Measurements from ENCODE around the gene ADH5. TPM values are rescaled to one million over a fixed set of nuclear protein-coding genes. Genes with fewer than 3 reads are reported as not detected.

Gene ADH5
- total and polyA plus RNA-seq, 10 of the 15 experiments (the other 5 are each of a cell fraction or from before 2014, with no cell fraction given) = 48.5 to 159 (median 95.3) TPM

DNA sequence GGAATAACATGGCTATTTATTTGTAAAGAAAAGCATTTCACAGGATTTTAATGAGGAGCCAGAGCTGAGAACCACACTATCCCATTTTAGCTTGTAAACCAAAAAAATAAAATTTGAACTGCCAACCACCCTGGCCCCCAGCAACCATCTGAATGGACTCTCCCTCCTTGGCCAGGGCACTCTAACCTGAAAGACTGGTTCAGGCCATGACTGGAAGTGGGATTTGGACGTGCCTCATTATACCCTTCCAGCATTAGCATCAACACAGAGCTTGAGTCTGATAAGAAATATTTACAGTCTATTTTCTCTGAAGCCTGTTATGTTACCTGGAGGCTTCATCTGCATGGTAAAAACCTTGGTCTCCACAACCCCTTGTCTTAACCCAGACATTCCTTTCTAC is 63.1 kb downstream of the ADH5 start:
- peaks cover 10% of the 10 kb centered on the region for H3K9me3 ChIP-seq (replicated peaks; ENCODE audit: control insufficient read depth, insufficient read depth, low read length)
- intact Hi-C loops (cut with micrococcal nuclease; ENCODE audit: unreplicated experiment) = no loop called here
- no peak overlapping the region for H2AFZ ChIP-seq (ENCODE audit: control insufficient read depth, low read depth, low read length)
- H3K27me3 ChIP-seq (replicated peaks in 1 of 2; ENCODE audit: control insufficient read depth in 2 of 2, insufficient read depth in 2 of 2, low read length in 1 of 2) = no peaks in the 10 kb centered on the region
- H3K36me3 ChIP-seq (ENCODE audit: control insufficient read depth in 2 of 2, insufficient read depth in 2 of 2, low read length in 1 of 2) = peaks cover 2 to 4% of the 10 kb centered on the region in 2 experiments; a peak in 2 of 4 replicates
- ATAC-seq = no peak
- WGBS (ENCODE audit: insufficient coverage, insufficient replicate concordance, low lambda C conversion rate, missing lambda C conversion rate) = 95% methylated on average over 1 of the region's 1 CpG
- no peak overlapping the region for H3K4me3 ChIP-seq
- in situ Hi-C loops (cut with MboI) = no loop called here
- BruUV-seq (replicated peaks) = no TSS peak
- no peak overlapping the region for H3K4me2 ChIP-seq (ENCODE audit: control insufficient read depth, insufficient read depth)
- H3K9ac ChIP-seq (ENCODE audit: control insufficient read depth, insufficient read depth, low read length) = no peak overlapping the region
- H3K79me2 ChIP-seq (ENCODE audit: control insufficient read depth, insufficient read depth, low read length) = peaks cover 26% of the 10 kb centered on the region
- DNase-seq (ENCODE audit: low read depth, low spot score) = no peak
- H4K20me1 ChIP-seq (ENCODE audit: control insufficient read depth, insufficient read depth) = no peaks in the 10 kb centered on the region
- no peak for TF ChIP-seq ZNF217 (IDR thresholded peaks at IDR 0.05)
- TF ChIP-seq POLR2AphosphoS2 (IDR thresholded peaks at IDR 0.05; ENCODE audit: low read depth, low read length) = no peak
- TF ChIP-seq, protein P1, sequence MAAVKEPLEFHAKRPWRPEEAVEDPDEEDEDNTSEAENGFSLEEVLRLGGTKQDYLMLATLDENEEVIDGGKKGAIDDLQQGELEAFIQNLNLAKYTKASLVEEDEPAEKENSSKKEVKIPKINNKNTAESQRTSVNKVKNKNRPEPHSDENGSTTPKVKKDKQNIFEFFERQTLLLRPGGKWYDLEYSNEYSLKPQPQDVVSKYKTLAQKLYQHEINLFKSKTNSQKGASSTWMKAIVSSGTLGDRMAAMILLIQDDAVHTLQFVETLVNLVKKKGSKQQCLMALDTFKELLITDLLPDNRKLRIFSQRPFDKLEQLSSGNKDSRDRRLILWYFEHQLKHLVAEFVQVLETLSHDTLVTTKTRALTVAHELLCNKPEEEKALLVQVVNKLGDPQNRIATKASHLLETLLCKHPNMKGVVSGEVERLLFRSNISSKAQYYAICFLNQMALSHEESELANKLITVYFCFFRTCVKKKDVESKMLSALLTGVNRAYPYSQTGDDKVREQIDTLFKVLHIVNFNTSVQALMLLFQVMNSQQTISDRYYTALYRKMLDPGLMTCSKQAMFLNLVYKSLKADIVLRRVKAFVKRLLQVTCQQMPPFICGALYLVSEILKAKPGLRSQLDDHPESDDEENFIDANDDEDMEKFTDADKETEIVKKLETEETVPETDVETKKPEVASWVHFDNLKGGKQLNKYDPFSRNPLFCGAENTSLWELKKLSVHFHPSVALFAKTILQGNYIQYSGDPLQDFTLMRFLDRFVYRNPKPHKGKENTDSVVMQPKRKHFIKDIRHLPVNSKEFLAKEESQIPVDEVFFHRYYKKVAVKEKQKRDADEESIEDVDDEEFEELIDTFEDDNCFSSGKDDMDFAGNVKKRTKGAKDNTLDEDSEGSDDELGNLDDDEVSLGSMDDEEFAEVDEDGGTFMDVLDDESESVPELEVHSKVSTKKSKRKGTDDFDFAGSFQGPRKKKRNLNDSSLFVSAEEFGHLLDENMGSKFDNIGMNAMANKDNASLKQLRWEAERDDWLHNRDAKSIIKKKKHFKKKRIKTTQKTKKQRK (IDR thresholded peaks at IDR 0.05; ENCODE audit: low read depth, low read length) = no peak
- TF ChIP-seq WRNIP1 (IDR thresholded peaks at IDR 0.05; ENCODE audit: borderline replicate concordance, low read depth, low read length) = no peak
- TF ChIP-seq EED (IDR thresholded peaks at IDR 0.05; ENCODE audit: low read depth) = no peak
- TF ChIP-seq RCOR1 (conservative IDR thresholded peaks at IDR 0.05; ENCODE audit: low read depth, low read length) = no peak
- TF ChIP-seq RAD21 (IDR thresholded peaks at IDR 0.05; ENCODE audit: insufficient read depth, low read depth, low read length) = no peak
- TF ChIP-seq, protein P2, sequence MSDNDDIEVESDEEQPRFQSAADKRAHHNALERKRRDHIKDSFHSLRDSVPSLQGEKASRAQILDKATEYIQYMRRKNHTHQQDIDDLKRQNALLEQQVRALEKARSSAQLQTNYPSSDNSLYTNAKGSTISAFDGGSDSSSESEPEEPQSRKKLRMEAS (IDR thresholded peaks at IDR 0.05; ENCODE audit: low read depth, low read length) = no peak
- no peak for TF ChIP-seq MYB (IDR thresholded peaks at IDR 0.05; ENCODE audit: borderline replicate concordance, low read depth, low read length)
- ChIA-PET POLR2A (interaction anchor here (0.6 to 1.6 kb wide), 3 partner anchors 15 to 23 kb away, joined by 3 to 5 read pairs (median 4); no protein-coding TSS in a partner anchor), RAD21 (ENCODE audit: unreplicated experiment) (interaction anchor here (1.2 to 1.3 kb wide), 2 partner anchors 30 to 31 kb away, joined by 3 to 4 read pairs; no protein-coding TSS in a partner anchor), CTCF (interaction anchor here (1.1 to 2.3 kb wide), 3 partner anchors 30 to 85 kb away, joined by 3 to 6 read pairs (median 4); partner anchors contain the start of gene METAP1), SMC1A (ENCODE audit: uncharacterized antibody, unreplicated experiment) (interaction anchor here (1.9 kb wide), 2 partner anchors 31 to 380 kb away, joined by 4 to 8 read pairs; no protein-coding TSS in a partner anchor)
- no peak overlapping the region for H3K27ac ChIP-seq (ENCODE audit: control insufficient read depth, insufficient read depth)
- H3K4me1 ChIP-seq (ENCODE audit: control insufficient read depth, insufficient read depth, low read length) = peaks cover 4% of the 10 kb centered on the region; the same call in 1 of the 2 replicates
- FAIRE-seq = no peak

Data from GM12878 (cell line).